SK-N-SH (cell line): ENCODE measurements around the gene ADAM33.

Experiments
- ELF1 ChIP-seq: IDR thresholded peaks from 2 replicates; pipeline ENCODE4 v1.4.0; 2012
- EP300 ChIP-seq, 2 experiments: IDR thresholded peaks; 2 replicates each; pipeline versions ENCODE4 v1.4.0 to v1.6.1; 2012; ENCODE audit warnings: borderline replicate concordance in 1 of 2, low read depth in 1 of 2, low read length in 1 of 2
- EZH2phosphoT487 ChIP-seq: fragments of 200-600 bp; sonication (generic); IDR thresholded peaks from 2 replicates; pipeline ENCODE4 v1.6.1; 2017; ENCODE audit warnings: low read depth, mixed run types, mild to moderate bottlenecking, antibody characterized with exemption, moderate library complexity, borderline replicate concordance
- JUND ChIP-seq: IDR thresholded peaks from 2 replicates; pipeline ENCODE4 v1.4.0; 2012
- NFIC ChIP-seq: IDR thresholded peaks from 2 replicates; pipeline ENCODE4 v1.4.0; 2012; ENCODE audit warnings: borderline replicate concordance
- RAD21 ChIP-seq: IDR thresholded peaks from 2 replicates; pipeline ENCODE4 v1.6.1; 2012; ENCODE audit warnings: mild to moderate bottlenecking, low read length
- YY1 ChIP-seq: IDR thresholded peaks from 2 replicates; pipeline ENCODE4 v1.4.0; 2012; ENCODE audit warnings: low read depth, mild to moderate bottlenecking
- TF ChIP-seq, protein P1 (sequence below): IDR thresholded peaks from 2 replicates; pipeline ENCODE4 v1.4.0; 2012; ENCODE audit warnings: low read depth, borderline replicate concordance
- TF ChIP-seq, protein P2 (sequence below): fragments of 200-600 bp; sonication (generic); IDR thresholded peaks from 2 replicates; pipeline ENCODE4 v1.6.1; 2017; ENCODE audit warnings: antibody characterized with exemption, mild to moderate bottlenecking, moderate library complexity
- TF ChIP-seq, protein P3 (sequence below): IDR thresholded peaks from 2 replicates; pipeline ENCODE4 v1.4.0; 2012; ENCODE audit warnings: low read depth

DNA sequence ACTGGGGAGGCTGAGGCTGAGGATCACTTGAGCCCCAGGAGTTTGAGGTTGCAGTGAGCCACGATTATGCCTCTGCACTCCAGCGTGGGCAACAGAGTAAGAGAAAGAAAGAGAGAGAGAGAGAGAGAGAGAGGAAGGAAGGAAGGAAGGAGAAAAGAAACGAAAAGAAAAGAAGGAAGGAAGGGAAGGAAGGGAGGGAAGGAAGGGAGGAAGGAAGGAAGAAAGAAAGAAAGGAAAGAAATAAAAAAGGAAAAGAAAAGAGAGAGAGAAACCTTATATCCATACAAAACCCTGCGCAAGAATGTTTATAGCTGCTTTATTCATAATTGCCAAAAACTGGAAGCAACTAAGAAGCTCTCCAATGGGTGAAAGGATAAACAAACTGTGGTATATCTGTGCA, 42.5 kb upstream of the ADAM33 start:
- TF ChIP-seq, protein P1, sequence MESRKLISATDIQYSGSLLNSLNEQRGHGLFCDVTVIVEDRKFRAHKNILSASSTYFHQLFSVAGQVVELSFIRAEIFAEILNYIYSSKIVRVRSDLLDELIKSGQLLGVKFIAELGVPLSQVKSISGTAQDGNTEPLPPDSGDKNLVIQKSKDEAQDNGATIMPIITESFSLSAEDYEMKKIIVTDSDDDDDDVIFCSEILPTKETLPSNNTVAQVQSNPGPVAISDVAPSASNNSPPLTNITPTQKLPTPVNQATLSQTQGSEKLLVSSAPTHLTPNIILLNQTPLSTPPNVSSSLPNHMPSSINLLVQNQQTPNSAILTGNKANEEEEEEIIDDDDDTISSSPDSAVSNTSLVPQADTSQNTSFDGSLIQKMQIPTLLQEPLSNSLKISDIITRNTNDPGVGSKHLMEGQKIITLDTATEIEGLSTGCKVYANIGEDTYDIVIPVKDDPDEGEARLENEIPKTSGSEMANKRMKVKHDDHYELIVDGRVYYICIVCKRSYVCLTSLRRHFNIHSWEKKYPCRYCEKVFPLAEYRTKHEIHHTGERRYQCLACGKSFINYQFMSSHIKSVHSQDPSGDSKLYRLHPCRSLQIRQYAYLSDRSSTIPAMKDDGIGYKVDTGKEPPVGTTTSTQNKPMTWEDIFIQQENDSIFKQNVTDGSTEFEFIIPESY, result no peak
- TF ChIP-seq ELF1 (no peak), EZH2phosphoT487 (no peak), NFIC (no peak), JUND (no peak), YY1 (no peak), EP300 (IDR thresholded peaks at IDR 0.05; ENCODE audit: borderline replicate concordance in 1 of 2, low read depth in 1 of 2, low read length in 1 of 2) (no peak), RAD21 (no peak)
- TF ChIP-seq, protein P2, sequence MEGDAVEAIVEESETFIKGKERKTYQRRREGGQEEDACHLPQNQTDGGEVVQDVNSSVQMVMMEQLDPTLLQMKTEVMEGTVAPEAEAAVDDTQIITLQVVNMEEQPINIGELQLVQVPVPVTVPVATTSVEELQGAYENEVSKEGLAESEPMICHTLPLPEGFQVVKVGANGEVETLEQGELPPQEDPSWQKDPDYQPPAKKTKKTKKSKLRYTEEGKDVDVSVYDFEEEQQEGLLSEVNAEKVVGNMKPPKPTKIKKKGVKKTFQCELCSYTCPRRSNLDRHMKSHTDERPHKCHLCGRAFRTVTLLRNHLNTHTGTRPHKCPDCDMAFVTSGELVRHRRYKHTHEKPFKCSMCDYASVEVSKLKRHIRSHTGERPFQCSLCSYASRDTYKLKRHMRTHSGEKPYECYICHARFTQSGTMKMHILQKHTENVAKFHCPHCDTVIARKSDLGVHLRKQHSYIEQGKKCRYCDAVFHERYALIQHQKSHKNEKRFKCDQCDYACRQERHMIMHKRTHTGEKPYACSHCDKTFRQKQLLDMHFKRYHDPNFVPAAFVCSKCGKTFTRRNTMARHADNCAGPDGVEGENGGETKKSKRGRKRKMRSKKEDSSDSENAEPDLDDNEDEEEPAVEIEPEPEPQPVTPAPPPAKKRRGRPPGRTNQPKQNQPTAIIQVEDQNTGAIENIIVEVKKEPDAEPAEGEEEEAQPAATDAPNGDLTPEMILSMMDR, result no peak
- TF ChIP-seq, protein P3, sequence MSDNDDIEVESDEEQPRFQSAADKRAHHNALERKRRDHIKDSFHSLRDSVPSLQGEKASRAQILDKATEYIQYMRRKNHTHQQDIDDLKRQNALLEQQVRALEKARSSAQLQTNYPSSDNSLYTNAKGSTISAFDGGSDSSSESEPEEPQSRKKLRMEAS, result no peak
